H4 (cell line): Measurements from ENCODE around the gene DRD2. TPM values are rescaled to one million over a fixed set of nuclear protein-coding genes. Genes with fewer than 3 reads are reported as not detected.
A peak's percentile ranks its signal among the peaks of the same experiment; 100 is the strongest.

Source experiments
- DNase-seq: peaks from one replicate; pipeline ENCODE4 v3.0.0-alpha.2; 2015; ENCODE audit warnings: low spot score
- total RNA-seq: library from RNA; depleted of rRNA; stranded (reverse); fragments of >200 nt; shearing (Covaris generic); gene quantifications from 2 replicates; pipeline ENCODE4 v1.2.3, GENCODE V29; 2014

The DRD2 gene
- total RNA-seq, 1 experiment from 2014 or later: 1.6 TPM

GRCh38 chr11:113446112-113446511, 29.1 kb downstream of the DRD2 start:
- no peak for DNase-seq

DNA sequence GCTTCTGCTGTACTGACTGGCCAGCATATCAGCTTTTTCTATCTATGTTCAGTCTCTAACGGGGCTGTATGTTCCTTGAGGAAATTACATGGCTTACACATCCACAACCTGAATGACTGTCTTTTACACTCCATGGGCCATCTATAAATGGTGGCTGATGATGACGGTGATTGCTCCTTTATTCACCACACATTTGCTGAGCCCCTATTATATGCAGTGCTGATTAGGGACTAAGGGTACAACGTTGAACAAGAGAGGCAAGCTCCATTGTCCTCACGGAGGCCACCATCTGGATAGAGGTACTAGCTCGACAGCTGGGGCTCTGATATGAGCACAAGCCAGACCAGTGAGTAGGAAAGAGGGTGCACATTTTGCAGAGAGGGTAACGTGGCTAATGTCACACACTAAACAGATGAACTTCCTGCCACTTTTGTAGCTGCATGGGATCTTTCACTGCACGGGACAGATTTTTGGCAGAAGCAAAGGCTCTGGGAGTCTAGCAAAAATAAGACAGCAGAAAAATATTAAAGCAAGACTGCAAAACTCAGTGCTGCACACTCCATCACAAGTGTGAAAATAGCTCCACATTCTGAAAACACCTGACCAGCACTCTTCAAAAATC, 30.6 kb downstream of the DRD2 start:
- no peak for DNase-seq

GRCh38 chr11:113440816-113441215, 34.4 kb downstream of the DRD2 start:
- no peak for DNase-seq

DNA sequence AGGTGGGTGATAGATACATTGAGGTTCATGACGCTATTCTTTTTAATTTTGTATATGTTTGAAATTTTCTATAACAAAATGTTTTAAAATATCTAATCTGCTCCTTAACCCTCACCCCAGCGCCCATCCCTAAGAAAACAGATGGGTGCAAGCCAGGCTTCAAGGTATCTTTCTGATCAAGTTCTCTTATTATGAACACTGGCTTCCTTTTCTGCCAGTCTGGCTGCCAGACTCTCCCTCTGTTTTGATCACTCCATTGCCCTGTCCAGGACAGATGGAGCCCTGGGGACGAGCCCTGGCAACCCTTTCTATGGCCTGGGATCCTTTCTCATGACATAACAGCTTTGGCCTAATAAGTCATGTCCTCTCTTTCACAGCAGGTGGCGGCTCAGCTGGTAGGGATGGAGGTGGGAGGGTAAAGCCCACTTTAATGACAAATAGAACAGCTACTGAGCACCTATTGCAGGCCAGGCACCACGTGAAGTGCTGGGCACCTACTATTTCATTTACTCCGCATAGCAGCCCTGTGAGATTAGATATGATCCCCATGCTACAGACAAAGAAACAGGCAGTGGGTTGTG, 38.4 kb downstream of the DRD2 start:
- DNase-seq: no peak

GRCh38 chr11:113435190-113435968, 39.8 kb downstream of the DRD2 start:
- no peak for DNase-seq

DNA sequence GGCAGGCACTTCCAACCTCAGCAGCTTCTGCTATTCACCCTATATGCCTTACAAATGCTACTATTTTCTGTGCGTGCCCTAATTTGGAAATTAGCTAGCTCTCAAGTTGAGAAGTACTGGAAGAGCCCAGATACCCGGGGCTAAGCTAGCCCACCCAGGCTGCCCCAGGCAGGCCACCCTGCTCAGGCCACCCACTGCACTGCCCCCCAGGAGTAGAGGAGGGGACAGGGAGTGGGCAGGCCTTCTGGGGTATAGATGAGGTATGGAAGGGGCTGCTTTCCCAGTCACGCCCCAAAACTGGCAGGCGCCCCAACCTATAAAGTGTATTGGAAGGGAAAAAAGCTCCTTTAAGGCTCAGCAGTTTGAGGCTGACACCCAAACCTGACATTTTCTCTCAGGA, 43.5 kb downstream of the DRD2 start:
- DNase-seq: no peak

DNA sequence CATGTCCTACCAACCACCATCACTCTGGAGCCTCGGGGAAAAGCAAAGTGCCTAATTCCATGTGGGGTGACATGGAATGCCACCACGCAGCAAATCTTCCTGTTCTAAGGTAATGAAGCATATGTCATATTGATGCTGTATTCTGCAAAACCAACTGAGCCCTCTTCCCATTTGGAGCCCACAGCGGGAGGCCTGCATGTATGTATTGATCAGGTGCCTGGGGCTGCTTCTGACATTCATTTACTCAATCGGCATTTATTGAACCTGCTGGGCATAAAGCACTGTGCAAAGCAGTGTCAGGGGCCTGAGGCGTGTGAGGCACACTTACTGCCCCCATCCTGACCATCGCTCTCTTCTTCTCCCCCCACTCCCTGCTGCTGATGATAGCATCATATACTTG, 48.5 kb downstream of the DRD2 start:
- no peak for DNase-seq

DNA sequence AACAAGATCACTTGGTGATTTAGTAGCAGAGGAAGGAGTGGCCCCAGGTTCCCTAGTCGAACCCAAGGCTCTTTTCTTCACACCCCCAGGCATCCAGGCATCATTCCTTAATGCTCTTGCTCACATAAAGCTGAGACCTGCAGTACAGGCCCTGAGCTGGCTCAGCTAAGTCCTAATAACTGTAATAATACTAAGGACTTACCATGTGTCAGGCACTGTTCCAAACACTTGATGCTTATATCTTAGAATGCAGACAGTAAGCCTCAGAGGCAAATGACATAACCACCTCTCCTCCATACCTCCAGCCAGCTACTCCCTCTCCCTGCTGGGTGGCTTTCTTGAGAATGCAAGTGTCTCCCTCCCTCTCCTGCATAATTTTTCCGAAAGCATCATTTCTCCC, 54.4 kb downstream of the DRD2 start:
- no peak for DNase-seq

DNA sequence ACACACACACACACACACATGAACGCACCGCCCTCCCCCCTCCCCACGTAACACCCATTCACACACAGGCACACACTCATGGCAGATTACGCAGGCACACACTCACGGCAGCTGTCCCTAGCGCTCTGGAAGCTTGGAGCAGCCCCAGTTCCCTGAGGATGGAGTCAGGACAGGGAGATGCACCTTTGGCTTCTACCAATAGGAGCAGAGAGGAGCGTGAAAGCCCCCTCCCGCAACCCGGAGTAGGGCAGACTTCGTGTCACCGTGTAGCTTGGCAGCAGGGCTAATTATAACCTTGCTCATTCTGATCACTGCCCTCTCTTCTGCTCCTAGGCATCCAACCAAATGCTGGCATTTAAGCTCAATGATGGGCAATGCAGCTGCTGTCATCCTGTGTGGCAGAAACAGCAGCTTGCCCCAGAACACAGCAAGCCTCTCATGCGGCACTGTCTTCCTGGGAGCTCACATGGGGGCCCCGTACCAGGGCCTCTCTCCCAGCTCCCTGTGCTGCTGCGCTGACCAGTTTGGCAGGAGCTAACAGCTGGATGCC, 55.7 kb downstream of the DRD2 start:
- DNase-seq: no peak

- no peak for DNase-seq
Measured at GRCh38 chr11:113417428-113417827, 57.8 kb downstream of the DRD2 start.

DNA sequence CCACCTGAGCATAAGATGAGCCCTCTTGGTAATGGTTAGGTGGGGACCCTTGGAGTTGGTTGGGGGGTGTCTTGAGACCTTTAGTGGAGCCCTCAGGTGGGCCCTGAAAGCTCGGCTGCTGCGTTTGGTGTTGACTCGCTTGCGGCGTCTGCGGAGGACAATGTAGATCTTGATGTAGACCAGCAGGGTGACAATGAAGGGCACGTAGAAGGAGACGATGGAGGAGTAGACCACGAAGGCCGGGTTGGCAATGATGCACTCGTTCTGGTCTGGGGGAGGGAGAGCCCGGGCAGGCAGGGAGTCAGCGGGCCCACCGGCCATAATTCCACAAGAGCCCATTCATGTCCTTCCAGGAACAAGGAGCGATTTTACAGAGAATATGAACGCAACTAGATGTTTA, 59.9 kb downstream of the DRD2 start:
- no peak for DNase-seq

DNA sequence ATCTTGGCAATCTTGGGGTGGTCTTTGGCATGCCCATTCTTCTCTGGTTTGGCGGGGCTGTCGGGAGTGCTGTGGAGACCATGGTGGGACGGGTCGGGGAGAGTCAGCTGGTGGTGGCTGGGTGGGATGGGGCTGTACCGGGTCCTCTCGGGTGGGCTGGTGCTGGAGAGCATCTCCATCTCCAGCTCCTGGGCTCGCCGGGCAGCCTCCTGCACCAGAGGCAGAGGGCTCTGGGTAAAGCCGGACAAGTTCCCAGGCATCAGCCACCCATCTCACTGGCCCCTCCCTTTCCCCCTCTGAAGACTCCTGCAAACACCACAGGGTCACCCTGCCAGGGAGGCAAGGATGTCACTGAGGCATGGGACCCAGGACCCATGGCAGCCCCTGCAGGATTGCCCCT, 62.5 kb downstream of the DRD2 start:
- DNase-seq: no peak

GRCh38 chr11:113411536-113411935, 63.7 kb downstream of the DRD2 start:
- DNase-seq: no peak

GRCh38 chr11:113410414-113411135, 64.6 kb downstream of the DRD2 start:
- DNase-seq: no peak

DNA sequence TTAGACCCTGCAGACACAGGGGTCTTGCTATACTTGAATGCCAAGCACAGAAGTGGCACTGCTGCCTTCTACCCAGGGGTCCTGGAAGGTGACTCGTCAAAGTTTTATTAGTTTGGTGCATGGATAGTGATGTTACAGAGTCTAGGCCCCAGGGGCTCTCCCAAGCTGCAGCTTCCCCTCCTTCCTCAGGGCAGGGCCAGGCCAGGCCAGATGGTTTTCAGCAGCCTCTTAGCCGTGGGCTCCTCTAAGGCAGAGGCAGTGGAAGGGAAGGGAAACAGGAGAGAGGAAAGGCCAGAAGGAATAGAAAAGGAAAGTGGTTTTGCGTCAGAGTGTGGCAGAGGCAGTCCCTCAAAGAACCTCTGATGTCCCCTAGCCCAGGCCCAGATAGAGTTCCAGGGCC, 65.7 kb downstream of the DRD2 start:
- DNase-seq: no peak

DNA sequence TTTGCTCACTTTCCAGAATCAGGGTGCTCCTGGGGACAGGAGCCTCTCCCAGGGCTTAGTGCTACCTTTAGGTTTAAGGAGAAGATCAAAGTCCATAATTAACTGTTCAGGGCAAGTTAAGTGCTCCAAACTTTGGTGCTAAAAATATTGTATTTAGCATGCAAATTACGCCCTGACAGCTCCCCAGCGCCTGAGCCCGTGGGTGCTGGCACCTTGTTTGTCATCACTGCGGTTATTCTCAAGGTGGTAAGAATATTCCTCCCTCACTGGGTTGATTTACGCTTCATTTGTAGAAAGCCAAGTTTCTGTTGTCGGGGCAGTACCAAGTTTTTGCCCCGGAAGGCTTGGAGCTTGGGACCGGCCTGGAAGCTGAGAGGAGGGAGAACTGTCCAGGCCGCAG, 66.3 kb downstream of the DRD2 start:
- no peak for DNase-seq

DNA sequence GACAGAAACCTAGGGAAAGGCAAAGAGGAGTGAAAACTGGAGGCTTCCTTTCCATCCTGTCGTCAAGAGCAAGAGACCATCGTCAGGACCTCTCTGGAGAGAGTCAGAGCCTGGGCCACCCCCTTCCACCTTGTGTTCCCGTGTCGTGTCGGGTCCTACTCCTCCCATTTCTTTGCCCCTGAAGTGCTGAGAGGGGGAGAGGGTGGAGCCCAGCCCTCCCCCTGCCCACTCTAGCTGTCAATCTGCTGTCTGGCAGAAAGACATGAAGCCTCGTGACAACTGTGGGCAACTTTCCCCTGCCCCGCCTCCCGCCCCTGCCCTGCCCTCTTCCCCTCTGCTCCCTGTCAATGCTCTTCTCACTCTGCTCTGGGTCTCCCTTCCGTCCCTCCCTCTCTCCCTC, 67.0 kb downstream of the DRD2 start:
- DNase-seq: no peak

DNA sequence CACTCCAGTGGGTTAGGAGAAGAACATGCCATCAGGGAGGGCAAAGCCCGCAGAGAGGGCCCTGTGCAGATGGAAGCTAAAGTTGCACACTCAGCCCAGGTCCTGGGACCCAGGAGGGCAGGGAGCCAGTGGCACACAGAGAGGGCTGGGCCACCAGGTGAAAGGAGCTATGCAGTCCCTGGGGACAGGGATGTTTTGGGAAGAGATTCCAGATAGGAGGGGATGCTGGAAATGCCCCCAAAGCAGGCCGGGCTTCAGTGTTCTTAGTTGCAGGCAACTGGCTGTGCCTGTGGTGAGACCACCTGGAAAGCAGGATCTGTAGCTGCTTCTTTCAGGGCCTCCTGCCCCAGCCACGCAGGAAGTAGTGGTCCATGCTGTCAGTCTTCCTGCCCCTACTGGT, 68.0 kb downstream of the DRD2 start:
- DNase-seq: no peak

DNA sequence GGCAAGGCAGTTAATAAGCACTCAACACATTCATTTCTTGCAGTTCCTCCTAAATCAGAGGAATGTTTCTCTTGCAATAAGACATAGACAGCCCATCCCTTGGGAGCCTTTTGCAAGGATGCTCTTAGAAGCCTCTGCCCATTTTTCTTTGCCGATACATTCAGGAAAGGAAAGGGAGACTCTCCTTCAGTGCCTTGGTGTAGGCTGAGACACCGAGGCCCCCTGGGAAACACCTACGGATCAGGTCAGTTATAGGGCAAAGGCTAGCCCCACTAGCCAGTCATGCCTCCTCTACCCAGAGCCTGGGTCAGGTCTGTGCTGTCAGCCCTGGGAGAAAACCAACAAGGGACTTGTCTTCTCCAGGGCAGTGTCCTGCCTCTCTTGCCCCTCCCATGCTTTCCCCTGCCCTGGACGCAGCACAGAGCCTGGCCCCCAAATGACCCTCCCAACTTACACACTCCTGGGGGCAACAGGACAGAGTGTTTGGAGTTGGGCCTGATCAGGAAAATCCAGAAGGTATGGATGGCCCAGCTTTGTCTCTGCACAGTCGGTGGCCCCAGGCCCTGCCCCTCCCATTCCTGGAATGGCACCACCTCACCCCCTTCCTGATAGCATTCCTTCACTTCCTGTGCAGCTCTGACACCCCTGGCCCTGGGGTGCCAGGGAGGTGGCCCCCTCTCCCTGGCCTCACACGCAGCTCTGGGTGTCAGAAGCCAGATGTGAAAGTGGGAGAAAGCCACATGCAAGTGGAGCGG, 69.3 kb downstream of the DRD2 start:
- DNase-seq: no peak

GRCh38 chr11:113404859-113405430, 70.3 kb downstream of the DRD2 start:
- DNase-seq: no peak

- DNase-seq: peak; percentile 97
Measured at GRCh38 chr11:113401718-113402117, 73.5 kb downstream of the DRD2 start.
